ENCODE measurements around the gene FCF1.
A peak's percentile ranks its signal among the peaks of the same experiment; 100 is the strongest.

Gene FCF1

GRCh38 chr14:74698465-74698864 is 14.5 kb upstream of the FCF1 start:
- Histone ChIP-seq H3K4me1 (ENCODE audit: control insufficient read depth, low read depth, low read length) (no peaks in the 10 kb centered on the region), H2BK120ac (ENCODE audit: low read depth, low read length) (no peak overlapping the region), H3K4me3 (ENCODE audit: low read length) (no peak overlapping the region), H4K8ac (ENCODE audit: low read depth, low read length) (no peak overlapping the region), H3K36me3 (ENCODE audit: control insufficient read depth, insufficient read depth, low read length) (no peaks in the 10 kb centered on the region), H3K9ac (ENCODE audit: low read length) (no peak overlapping the region), H3K79me2 (ENCODE audit: control insufficient read depth, insufficient read depth, low read length) (peaks cover 11% of the 10 kb centered on the region), H4K5ac (ENCODE audit: low read length) (no peak overlapping the region), H3K79me1 (ENCODE audit: low read length) (peaks cover 12% of the 10 kb centered on the region), H3K18ac (ENCODE audit: low read length) (no peak overlapping the region), H2BK5ac (ENCODE audit: low read length) (no peak overlapping the region), H2BK15ac (replicated peaks; ENCODE audit: low read depth) (no peak overlapping the region), H2AK5ac (ENCODE audit: low read length) (no peak overlapping the region), H3K23ac (ENCODE audit: low read length) (no peak overlapping the region), H3K56ac (ENCODE audit: low read length) (no peak overlapping the region), H3K27me3 (ENCODE audit: insufficient read depth, low read length, poor library complexity) (no peaks in the 10 kb centered on the region), H3K27ac (ENCODE audit: low read depth, low read length) (no peak overlapping the region), H3K4me2 (ENCODE audit: low read length) (no peak overlapping the region), H3K4ac (ENCODE audit: low read depth, low read length) (no peak overlapping the region)
- no peak for DNase-seq
- WGBS (ENCODE audit: extremely low coverage, insufficient coverage, low lambda C conversion rate), result no CpG with 5 or more reads among the region's 4 CpGs

- no peak overlapping the region for H4K8ac ChIP-seq (ENCODE audit: low read depth, low read length)
- H3K4me3 ChIP-seq (ENCODE audit: low read length), result no peak overlapping the region
- H3K4ac ChIP-seq (ENCODE audit: low read depth, low read length), result no peak overlapping the region
- H2BK5ac ChIP-seq (ENCODE audit: low read length), result no peak overlapping the region
- H3K27me3 ChIP-seq (ENCODE audit: insufficient read depth, low read length, poor library complexity), result no peaks in the 10 kb centered on the region
- no peak overlapping the region for H3K4me2 ChIP-seq (ENCODE audit: low read length)
- no peak overlapping the region for H2AK5ac ChIP-seq (ENCODE audit: low read length)
- H2BK120ac ChIP-seq (ENCODE audit: low read depth, low read length), result no peak overlapping the region
- peaks cover 14% of the 10 kb centered on the region for H3K79me1 ChIP-seq (ENCODE audit: low read length)
- H3K36me3 ChIP-seq (ENCODE audit: control insufficient read depth, insufficient read depth, low read length), result no peaks in the 10 kb centered on the region
- H2BK15ac ChIP-seq (replicated peaks; ENCODE audit: low read depth), result no peak overlapping the region
- peaks cover 16% of the 10 kb centered on the region for H3K79me2 ChIP-seq (ENCODE audit: control insufficient read depth, insufficient read depth, low read length)
- H3K27ac ChIP-seq (ENCODE audit: low read depth, low read length), result no peak overlapping the region
- H3K9ac ChIP-seq (ENCODE audit: low read length), result no peak overlapping the region
- WGBS (ENCODE audit: extremely low coverage, insufficient coverage, low lambda C conversion rate), result no CpG with 5 or more reads among the region's 2 CpGs
- H3K18ac ChIP-seq (ENCODE audit: low read length), result no peak overlapping the region
- H3K23ac ChIP-seq (ENCODE audit: low read length), result no peak overlapping the region
- H4K5ac ChIP-seq (ENCODE audit: low read length), result no peak overlapping the region
- H3K4me1 ChIP-seq (ENCODE audit: control insufficient read depth, low read depth, low read length), result no peaks in the 10 kb centered on the region
- no peak overlapping the region for H3K56ac ChIP-seq (ENCODE audit: low read length)
- DNase-seq, result peak; percentile 38
Observed at GRCh38 chr14:74702293-74702692, 10.7 kb upstream of the FCF1 start.

GRCh38 chr14:74703043-74703442 is 9.9 kb upstream of the FCF1 start:
- Histone ChIP-seq H3K4me1 (ENCODE audit: control insufficient read depth, low read depth, low read length) (no peaks in the 10 kb centered on the region), H2BK15ac (replicated peaks; ENCODE audit: low read depth) (no peak overlapping the region), H3K56ac (ENCODE audit: low read length) (no peak overlapping the region), H2AK5ac (ENCODE audit: low read length) (no peak overlapping the region), H3K4me2 (ENCODE audit: low read length) (no peak overlapping the region), H2BK5ac (ENCODE audit: low read length) (no peak overlapping the region), H3K79me2 (ENCODE audit: control insufficient read depth, insufficient read depth, low read length) (peaks cover 16% of the 10 kb centered on the region), H4K5ac (ENCODE audit: low read length) (no peak overlapping the region), H3K9ac (ENCODE audit: low read length) (no peak overlapping the region), H3K23ac (ENCODE audit: low read length) (no peak overlapping the region), H3K79me1 (ENCODE audit: low read length) (peaks cover 14% of the 10 kb centered on the region), H3K36me3 (ENCODE audit: control insufficient read depth, insufficient read depth, low read length) (no peaks in the 10 kb centered on the region), H3K4ac (ENCODE audit: low read depth, low read length) (no peak overlapping the region), H3K27ac (ENCODE audit: low read depth, low read length) (no peak overlapping the region), H3K18ac (ENCODE audit: low read length) (no peak overlapping the region), H2BK120ac (ENCODE audit: low read depth, low read length) (no peak overlapping the region), H4K8ac (ENCODE audit: low read depth, low read length) (no peak overlapping the region), H3K27me3 (ENCODE audit: insufficient read depth, low read length, poor library complexity) (no peaks in the 10 kb centered on the region), H3K4me3 (ENCODE audit: low read length) (no peak overlapping the region)
- DNase-seq, result no peak
- no CpG with 5 or more reads among the region's 3 CpGs for WGBS (ENCODE audit: extremely low coverage, insufficient coverage, low lambda C conversion rate)

- Histone ChIP-seq H4K5ac (ENCODE audit: low read length) (no peak overlapping the region), H2AK5ac (ENCODE audit: low read length) (no peak overlapping the region), H2BK120ac (ENCODE audit: low read depth, low read length) (no peak overlapping the region), H3K4ac (ENCODE audit: low read depth, low read length) (no peak overlapping the region), H2BK15ac (replicated peaks; ENCODE audit: low read depth) (no peak overlapping the region), H3K56ac (ENCODE audit: low read length) (no peak overlapping the region), H3K4me2 (ENCODE audit: low read length) (no peak overlapping the region), H3K4me1 (ENCODE audit: control insufficient read depth, low read depth, low read length) (no peaks in the 10 kb centered on the region), H3K27ac (ENCODE audit: low read depth, low read length) (no peak overlapping the region), H2BK5ac (ENCODE audit: low read length) (no peak overlapping the region), H3K9ac (ENCODE audit: low read length) (no peak overlapping the region), H4K8ac (ENCODE audit: low read depth, low read length) (no peak overlapping the region), H3K4me3 (ENCODE audit: low read length) (no peak overlapping the region), H3K23ac (ENCODE audit: low read length) (no peak overlapping the region), H3K36me3 (ENCODE audit: control insufficient read depth, insufficient read depth, low read length) (no peaks in the 10 kb centered on the region), H3K27me3 (ENCODE audit: insufficient read depth, low read length, poor library complexity) (no peaks in the 10 kb centered on the region), H3K79me1 (ENCODE audit: low read length) (peaks cover 14% of the 10 kb centered on the region), H3K79me2 (ENCODE audit: control insufficient read depth, insufficient read depth, low read length) (peaks cover 21% of the 10 kb centered on the region), H3K18ac (ENCODE audit: low read length) (no peak overlapping the region)
- WGBS (ENCODE audit: extremely low coverage, insufficient coverage, low lambda C conversion rate), result no CpG with 5 or more reads among the region's 2 CpGs
- DNase-seq, result no peak
Observed at GRCh38 chr14:74704656-74705055, 8.3 kb upstream of the FCF1 start.

- no peak overlapping the region for H2BK5ac ChIP-seq (ENCODE audit: low read length)
- no peak overlapping the region for H3K23ac ChIP-seq (ENCODE audit: low read length)
- H3K56ac ChIP-seq (ENCODE audit: low read length), result no peak overlapping the region
- no peak overlapping the region for H2BK120ac ChIP-seq (ENCODE audit: low read depth, low read length)
- H3K4ac ChIP-seq (ENCODE audit: low read depth, low read length), result no peak overlapping the region
- WGBS (ENCODE audit: extremely low coverage, insufficient coverage, low lambda C conversion rate), result no CpG with 5 or more reads among the region's 5 CpGs
- H2AK5ac ChIP-seq (ENCODE audit: low read length), result no peak overlapping the region
- H3K9ac ChIP-seq (ENCODE audit: low read length), result no peak overlapping the region
- no peak overlapping the region for H4K5ac ChIP-seq (ENCODE audit: low read length)
- no peak overlapping the region for H4K8ac ChIP-seq (ENCODE audit: low read depth, low read length)
- H3K36me3 ChIP-seq (ENCODE audit: control insufficient read depth, insufficient read depth, low read length), result no peaks in the 10 kb centered on the region
- peaks cover 24% of the 10 kb centered on the region for H3K79me2 ChIP-seq (ENCODE audit: control insufficient read depth, insufficient read depth, low read length)
- DNase-seq, result no peak
- no peak overlapping the region for H3K4me2 ChIP-seq (ENCODE audit: low read length)
- H3K27ac ChIP-seq (ENCODE audit: low read depth, low read length), result no peak overlapping the region
- no peaks in the 10 kb centered on the region for H3K27me3 ChIP-seq (ENCODE audit: insufficient read depth, low read length, poor library complexity)
- no peak overlapping the region for H2BK15ac ChIP-seq (replicated peaks; ENCODE audit: low read depth)
- no peak overlapping the region for H3K18ac ChIP-seq (ENCODE audit: low read length)
- peaks cover 15% of the 10 kb centered on the region for H3K79me1 ChIP-seq (ENCODE audit: low read length)
- no peak overlapping the region for H3K4me3 ChIP-seq (ENCODE audit: low read length)
- H3K4me1 ChIP-seq (ENCODE audit: control insufficient read depth, low read depth, low read length), result no peaks in the 10 kb centered on the region
Observed at GRCh38 chr14:74705613-74706500, 7.1 kb upstream of the FCF1 start.

GRCh38 chr14:74710480-74710879 is 2.5 kb upstream of the FCF1 start:
- no peak overlapping the region for H4K8ac ChIP-seq (ENCODE audit: low read depth, low read length)
- H3K27ac ChIP-seq (ENCODE audit: low read depth, low read length), result no peak overlapping the region
- WGBS (ENCODE audit: extremely low coverage, insufficient coverage, low lambda C conversion rate), result no CpG with 5 or more reads among the region's 1 CpG
- no peak overlapping the region for H2BK15ac ChIP-seq (replicated peaks; ENCODE audit: low read depth)
- H4K5ac ChIP-seq (ENCODE audit: low read length), result no peak overlapping the region
- H2AK5ac ChIP-seq (ENCODE audit: low read length), result no peak overlapping the region
- H3K36me3 ChIP-seq (ENCODE audit: control insufficient read depth, insufficient read depth, low read length), result no peaks in the 10 kb centered on the region
- no peak overlapping the region for H3K9ac ChIP-seq (ENCODE audit: low read length)
- no peak overlapping the region for H3K56ac ChIP-seq (ENCODE audit: low read length)
- H3K4me1 ChIP-seq (ENCODE audit: control insufficient read depth, low read depth, low read length), result peaks cover 1% of the 10 kb centered on the region
- peaks cover 38% of the 10 kb centered on the region for H3K79me2 ChIP-seq (ENCODE audit: control insufficient read depth, insufficient read depth, low read length)
- peaks cover 16% of the 10 kb centered on the region for H3K79me1 ChIP-seq (ENCODE audit: low read length)
- no peaks in the 10 kb centered on the region for H3K27me3 ChIP-seq (ENCODE audit: insufficient read depth, low read length, poor library complexity)
- H2BK5ac ChIP-seq (ENCODE audit: low read length), result no peak overlapping the region
- H3K4ac ChIP-seq (ENCODE audit: low read depth, low read length), result no peak overlapping the region
- no peak overlapping the region for H2BK120ac ChIP-seq (ENCODE audit: low read depth, low read length)
- H3K18ac ChIP-seq (ENCODE audit: low read length), result no peak overlapping the region
- no peak overlapping the region for H3K4me3 ChIP-seq (ENCODE audit: low read length)
- H3K4me2 ChIP-seq (ENCODE audit: low read length), result no peak overlapping the region
- DNase-seq, result no peak
- no peak overlapping the region for H3K23ac ChIP-seq (ENCODE audit: low read length)
